HG02798 (cell line): ENCODE results near the gene PTPRM.

Experiments used
- ATAC-seq: cut with Tn5 transposase; IDR thresholded peaks from one replicate; pipeline ENCODE4 v1.9.1; 2021; ENCODE audit warnings: mild to moderate bottlenecking; ENCODE audit not compliant: unreplicated experiment, poor library complexity

Gene PTPRM

DNA sequence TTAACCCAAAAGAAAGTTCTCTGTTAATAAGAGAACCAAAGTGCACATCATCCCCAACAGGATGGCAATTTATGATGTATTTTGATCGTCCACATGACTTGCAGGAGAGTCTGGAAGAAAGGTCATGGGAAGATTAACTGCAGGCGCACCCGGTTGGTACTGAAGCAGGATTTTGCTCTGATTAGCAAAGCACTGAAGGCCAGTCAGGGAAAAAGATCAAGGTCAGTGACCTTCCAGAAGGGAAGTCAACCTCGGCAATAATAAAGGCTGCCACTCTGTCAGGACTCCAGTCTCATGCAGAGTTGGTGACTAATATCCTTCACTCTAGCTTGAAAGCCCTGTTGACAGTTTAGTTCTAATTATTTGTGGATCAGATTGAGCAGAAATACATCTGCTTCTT, 609.4 kb downstream of the PTPRM start:
- ATAC-seq: no peak

DNA sequence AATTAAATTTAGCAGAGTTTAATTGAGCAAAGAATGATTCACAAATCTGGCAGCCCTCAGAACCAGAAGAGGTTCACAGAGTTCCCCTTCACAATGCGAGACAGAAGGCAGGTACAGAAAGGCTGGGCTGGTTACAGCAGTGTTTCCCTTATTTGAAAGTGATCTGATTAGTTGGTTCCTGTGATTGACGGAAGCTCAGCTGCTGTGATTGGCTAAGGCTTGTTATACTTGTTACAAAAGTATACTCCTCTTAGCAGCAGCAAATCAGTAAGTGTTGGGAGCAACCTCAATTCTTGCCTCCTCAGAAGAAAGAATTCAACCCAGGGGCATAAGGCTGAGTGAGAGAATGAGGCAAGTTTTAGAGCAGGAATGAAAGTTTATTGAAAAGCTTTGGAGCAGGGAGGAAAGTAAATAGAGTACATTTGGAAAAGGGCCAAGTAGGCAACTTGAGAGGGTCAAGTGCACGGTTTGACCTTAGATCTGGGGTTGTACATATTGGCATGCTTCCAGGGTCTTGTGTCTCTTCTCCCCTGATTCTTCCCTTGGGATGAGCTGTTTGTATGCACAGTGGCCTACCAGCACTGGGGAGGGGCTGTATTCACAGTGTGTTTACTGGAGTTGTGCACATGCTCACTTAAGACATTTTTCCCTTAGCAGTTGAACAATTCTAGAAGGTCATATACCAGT, 610.4 kb downstream of the PTPRM start:
- no peak for ATAC-seq

DNA sequence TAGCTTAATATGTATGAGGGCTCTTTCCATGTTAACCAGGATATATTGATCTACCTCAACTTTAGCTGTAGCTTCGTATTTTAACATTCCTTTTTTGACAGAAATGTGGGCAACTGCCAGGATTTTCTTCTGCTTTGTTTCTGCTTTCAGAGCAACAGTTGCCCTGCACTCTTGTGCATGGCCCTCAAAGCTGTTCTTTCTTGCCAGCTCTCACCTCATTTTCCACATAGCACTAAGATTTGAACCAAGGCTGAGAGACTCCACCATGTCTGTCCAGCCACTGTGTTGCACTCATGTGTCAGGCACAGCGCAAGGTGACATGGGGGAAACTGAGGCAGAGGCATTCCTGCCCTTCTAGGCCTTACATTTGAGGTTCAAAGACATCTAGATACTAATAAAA, 619.3 kb downstream of the PTPRM start:
- no peak for ATAC-seq

DNA sequence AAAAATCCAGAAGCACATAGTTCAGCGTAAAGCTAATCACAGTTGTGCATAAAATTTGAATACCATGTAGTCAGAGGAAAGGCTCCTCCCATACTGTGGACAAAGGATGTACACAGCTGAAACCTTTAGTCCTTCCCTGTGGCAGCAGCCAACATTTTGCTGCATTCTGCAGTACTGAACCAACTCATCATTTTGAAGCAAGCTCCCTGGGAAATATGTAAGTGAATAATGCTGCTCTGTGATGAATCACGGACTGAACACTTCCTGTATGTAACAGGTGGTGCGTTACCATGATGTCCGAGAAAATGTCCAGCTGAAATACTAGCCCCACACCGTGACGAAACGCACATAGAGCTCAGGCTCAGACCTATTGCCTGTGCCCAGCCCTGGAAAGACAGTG, 621.1 kb downstream of the PTPRM start:
- ATAC-seq: no peak

DNA sequence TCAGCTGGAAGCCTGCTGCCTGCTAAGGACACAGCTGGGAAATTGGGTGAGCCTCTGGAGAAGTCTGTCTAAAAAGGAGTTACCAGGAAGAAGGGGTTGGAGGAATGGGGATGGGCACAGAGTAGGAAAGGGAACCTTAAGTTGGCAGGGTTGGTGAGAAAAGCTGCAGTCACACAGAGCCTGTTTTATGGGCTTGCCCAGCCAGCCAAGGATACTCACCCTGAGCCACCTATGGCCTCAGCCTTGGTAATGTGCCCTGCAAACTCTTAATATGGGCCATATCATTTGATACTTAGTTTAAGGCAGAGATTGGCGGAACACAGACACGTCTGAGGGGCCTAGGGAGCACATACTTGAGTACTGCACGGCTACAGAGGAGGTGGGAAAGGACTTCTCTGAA, 623.9 kb downstream of the PTPRM start:
- ATAC-seq: no peak

DNA sequence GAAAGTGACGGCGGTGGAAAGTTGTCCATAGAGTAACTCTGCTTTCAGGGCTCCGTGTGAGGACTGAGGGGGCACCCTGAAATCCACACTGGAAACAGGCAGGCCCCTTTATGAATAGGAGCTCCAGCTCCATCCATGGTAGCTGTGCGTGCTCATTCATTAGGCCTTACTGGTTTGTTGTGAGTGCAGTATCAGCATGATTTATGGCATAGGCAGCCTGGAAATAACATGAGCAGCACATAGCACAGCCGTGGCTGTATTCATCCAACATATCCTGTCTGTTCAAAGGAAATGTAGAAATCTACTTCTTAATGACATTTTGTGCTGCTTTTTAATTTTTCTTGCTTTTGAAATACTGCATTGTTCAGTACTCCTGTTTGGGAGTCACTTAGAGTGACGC, 627.3 kb downstream of the PTPRM start:
- ATAC-seq: no peak

DNA sequence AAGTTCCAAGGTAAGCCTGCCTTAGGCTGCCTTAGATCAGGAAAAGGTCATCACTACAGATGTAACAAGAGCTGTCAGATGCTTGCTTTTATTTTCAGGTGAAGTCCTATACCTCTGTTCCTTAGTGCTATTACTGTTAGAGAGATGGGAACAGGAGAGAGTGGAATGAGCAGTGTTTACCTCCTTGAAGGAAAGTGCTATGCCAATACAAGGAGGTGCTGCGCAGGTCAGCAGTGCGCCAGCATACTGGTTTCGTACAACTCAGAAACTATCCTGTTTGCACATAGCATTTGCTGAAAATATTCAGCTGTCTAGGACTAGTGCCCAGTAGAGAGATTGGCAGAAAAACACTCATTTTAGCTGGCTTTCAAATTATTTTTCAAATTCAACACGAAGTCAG, 629.1 kb downstream of the PTPRM start:
- ATAC-seq: no peak

DNA sequence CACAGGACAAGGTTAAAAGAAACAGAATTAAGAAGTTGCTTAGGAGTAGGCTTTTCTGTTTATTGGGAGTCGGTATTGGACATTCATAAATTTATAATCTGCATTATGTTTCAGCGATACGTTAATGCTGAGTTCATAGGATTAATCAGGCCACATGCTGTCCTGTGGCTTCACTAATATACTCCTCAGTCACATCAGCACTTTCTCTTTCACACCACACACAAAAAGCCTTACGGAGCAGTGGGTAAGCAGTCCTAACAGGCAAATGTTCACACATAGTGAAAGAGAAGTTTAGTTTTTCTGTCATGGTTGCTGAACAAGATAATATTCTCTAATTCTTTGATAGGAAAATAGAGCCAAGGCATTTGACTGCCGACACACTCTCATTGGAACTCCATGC, 630.4 kb downstream of the PTPRM start:
- no peak for ATAC-seq

DNA sequence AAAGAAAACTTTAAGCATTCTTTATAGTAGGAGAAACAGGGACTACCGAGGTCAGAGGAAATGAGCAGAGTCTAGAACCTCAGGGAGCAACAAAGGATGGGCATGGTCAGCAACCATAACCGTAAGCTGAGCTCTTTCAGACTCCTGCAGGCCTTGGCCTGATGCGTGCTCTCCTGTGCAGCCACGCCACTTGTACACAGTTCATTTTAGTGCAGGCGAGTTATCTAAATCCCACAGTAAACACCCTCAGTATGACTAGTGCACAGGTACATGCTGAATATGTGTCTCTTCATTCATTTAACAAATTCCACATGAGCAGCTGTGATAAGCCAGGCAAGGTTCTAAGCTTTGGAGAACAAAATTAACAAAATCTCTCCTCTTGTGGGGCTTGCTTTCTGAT, 640.9 kb downstream of the PTPRM start:
- no peak for ATAC-seq

DNA sequence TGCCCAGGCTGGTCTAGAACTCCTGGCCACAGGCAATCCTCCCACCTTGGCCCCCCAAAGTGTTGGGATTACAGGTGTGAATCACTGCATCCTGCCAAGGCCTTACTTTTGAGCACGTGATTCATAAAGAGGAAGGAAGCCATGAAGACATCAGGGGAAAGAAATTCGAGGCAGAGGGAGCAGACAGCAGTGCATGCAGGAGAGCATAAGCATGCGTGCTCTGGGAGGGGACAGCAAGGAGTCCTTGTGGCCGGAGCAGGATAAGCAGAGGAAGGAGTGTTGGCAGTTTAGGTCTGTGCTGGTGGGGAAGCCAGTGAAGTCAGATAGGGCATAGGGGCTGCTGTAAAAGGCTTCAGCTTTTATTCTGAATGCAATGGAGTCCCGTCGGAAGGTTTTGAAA, 641.6 kb downstream of the PTPRM start:
- ATAC-seq: no peak

DNA sequence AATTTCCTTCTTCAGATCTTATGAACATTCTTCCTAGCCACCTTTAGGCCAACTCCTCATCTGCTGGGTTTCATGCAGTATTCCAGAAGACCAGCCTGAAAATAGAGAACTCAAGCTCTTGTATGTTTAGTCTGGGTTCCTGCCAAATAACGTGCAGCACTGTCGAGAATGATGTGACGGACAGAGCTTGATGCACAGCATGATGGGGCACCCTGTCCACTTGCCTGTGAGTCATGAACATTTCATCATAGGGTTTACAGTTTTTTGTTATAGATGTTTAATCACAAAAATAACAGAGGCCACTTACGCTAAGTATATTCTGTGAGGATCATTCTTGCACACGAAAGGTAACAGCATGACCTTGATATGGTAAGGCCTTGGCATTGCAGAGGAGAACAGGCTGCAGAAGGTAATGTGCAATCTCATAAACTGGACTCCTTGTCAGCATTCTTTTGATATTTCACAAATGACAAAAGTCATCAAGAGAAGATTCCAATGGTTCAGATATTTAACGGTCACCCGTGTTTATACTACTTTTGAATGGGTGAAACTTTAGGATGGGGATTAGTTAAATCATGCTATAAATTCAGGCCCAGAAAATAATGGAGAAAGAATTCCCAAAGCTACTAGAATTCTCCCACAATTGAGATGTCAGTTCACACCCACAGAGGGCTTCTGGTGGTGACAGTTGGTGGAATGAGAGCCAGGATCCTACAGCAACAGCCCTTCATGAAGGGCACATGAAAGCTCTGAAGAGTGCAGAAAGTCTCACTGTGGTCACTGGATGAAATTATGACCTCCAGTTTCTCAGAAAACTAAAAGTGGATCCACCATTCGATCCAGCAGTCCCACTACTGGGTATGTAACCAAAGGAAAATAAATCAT, 646.0 kb downstream of the PTPRM start:
- no peak for ATAC-seq

DNA sequence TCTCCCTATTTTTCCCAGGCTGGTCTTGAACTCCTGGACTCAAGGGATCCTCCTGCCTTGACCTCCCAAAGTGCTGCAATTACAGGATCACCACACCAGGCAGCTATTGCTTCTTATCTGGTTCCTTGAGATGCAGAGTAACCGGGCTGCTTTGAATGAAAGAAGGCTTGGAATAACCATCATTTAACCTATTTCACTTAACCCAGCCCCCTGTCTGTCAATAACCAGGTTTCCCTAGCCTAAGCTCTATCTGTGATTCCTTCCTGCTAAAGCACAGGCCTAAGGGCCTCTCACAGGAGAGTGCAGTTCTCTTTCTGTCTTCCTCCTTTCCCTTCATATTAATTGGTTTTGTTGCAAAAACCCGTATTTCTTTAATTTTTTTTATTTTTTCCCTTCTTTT, 648.6 kb downstream of the PTPRM start:
- no peak for ATAC-seq

DNA sequence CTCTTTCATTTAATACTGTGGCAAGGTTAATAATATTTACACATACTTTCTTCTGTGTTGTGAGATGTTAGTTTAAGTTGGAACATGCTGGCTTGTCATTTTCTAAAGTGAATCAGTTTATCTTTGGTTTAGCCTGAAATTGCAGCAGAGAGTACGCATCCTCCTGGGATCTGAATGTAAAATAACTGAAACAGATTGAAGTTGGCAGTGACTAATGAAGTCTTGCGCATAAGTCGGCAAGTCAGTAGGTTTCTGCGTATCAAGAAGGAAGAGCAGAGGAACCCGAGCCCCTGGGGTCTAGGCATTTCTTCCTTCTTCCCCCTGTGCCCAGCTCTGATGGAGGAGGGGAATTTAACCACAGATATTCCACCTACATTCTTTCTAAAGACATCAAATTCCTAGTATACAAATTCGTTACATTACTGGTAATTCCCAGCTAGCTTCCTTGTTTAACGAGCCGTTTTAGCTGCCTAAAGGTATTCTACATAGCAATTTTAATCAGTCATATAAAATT, 650.0 kb downstream of the PTPRM start:
- ATAC-seq: no peak

DNA sequence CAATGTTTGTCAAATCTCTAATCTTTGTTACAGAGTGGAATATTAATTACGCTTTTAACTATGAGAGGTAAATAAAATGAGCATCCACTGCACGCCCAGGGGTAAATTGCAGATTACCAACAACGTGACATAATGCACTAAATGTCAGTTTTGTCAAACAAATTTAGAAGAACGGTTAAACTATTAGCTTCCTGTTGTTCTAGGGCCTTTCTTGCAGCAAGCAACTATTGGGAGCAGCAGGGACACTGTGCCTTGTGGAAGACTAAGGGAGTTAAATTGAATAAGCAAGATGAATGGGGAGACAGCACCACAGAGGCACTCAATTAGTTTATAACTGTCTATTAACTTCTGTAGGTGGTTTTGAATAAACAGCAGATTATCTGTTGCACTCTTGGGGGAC, 651.1 kb downstream of the PTPRM start:
- no peak for ATAC-seq

DNA sequence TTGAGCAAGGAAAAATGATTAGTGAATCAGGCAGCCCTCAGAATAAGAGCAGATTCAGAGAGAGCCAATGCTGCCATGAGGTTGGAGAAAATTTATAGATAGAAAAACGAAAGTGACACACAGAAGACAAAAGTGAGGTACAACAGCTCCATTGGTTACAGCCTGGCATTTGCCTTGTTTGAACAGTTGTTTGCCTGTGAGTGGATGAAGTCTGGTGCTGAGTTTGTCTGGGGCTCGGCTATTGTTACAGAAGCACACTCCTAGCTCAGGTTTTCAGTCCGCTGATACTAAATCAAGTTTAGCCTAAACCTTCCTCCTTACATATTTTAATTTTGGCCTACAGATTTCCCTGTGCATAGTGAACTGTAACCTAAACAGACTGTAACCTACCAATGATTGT, 654.3 kb downstream of the PTPRM start:
- ATAC-seq: no peak

DNA sequence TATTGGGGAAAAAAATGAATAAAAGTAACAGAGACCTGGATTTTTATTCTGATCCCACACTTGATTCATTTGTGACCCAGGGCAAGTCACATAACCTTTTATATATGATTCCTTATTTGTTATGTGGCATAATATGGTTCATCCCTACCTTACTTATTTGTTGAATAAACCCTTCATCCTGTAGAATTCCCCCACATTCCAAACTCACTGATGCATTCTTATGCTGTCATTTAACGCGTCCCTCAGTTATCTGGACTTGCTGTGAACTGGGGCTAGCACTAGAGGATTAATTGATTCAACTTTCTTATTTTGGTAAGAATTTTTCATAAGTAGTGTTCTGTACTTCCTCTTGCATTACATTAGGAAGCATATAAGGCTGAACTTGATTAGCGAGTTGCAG, 657.5 kb downstream of the PTPRM start:
- no peak for ATAC-seq

DNA sequence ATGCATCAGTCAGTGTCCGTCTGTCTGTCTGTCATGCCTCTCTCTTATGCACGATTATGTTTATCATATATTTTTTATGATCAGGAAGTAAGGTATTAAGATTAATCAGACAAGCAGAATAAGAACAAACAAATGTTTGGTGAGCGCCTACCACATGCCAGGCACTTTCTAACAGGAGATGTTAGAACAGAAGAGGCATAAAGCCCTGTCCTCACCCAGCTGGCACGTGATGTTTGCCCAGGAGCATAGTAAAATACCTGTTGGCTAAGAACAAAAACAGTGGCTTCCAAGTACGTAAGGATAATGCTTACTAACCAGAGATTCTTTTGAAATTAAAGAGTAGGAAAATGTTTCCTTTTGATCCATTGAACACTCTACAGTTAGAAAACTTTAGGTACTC, 661.9 kb downstream of the PTPRM start:
- ATAC-seq: no peak

DNA sequence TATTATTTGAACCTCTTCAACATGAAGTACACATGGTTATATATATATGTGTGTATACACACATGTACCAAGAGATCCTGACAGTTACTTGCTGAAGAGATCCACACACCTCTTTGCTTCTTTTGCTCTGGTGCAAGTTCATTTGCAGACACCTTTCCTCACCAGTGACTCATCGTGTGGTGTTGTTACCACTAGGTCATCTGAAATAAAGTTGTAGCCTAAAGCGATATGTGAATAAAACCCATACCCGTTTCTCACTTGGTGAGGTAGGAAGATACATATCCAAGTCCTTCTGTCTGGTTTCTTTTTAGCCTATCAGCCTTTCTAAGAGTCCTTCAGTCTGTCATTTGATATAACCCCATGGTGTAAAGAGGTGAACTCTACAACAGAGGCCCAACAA, 662.7 kb downstream of the PTPRM start:
- no peak for ATAC-seq

DNA sequence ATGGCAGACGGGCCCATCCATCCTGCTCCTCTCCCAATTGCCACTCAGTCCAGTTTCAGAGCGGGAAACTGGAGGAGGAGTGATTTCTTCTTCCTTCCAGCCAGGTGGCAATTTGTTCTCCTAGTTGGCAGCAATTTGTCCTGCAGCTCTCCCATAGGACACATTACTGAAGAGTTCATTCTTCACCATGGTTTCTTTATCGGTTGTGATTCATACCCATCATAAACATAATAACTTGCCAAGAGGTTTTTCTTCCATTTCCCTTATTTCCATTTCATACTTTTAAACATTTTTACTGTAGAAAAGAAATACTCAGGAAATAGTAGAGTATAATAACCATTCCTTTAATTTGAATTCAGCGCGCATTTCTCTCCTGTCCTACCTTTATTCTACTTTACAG, 664.2 kb downstream of the PTPRM start:
- ATAC-seq: no peak

DNA sequence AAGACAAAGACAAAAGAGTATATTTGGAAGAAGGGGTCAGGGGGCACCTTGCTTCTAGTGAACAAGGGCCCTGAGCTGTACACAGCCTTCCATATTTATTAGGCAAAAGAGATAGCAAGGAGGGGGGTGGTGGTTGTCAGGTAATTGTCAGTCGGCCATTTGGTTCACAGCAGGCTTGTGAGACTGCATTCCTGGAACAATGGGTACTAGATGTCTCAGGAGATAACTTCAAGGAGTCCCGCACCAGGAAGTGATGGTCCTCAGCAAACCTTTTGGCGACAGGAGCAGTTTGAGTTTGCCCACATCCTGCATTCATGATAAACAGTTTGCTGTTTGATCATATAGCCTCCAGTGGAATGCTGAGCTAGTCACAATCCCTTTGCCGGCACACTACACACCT, 665.7 kb downstream of the PTPRM start:
- no peak for ATAC-seq

DNA sequence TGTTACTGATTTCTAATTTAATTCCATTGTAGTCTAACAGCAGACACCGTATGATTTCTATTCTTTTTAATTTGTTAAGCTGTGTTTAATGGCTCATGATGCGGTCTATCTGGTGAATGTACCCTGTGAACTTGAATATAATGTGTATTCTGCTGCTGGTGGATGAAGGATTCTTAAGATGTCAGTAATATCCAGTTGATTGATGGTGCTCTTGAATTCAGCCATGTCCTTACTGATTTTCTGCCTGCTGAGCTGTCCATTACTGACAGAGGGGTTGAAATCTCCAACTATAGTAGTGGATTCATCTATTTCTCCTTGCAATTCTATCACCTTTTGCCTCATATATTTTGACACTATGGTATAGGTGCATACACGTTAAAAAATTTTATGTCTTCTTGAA, 668.8 kb downstream of the PTPRM start:
- no peak for ATAC-seq

DNA sequence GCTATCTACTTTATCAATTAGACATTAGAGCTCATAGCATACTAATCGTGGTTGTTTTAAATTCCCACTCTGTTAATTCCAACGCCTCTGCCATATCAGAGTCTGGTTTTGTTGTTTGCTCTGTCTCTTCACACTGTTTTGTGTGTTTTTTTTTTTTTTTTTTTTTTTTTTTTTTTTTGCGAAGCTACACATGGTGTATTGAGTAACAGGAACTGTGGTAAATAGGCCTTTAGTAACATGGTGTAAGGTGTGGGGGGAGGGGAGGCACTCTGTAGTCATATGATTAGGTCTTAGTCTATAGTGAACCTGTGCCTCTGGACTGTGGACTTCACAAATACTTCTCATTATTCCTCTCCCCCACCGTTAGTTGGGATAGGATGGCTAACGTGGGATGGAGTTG, 671.4 kb downstream of the PTPRM start:
- no peak for ATAC-seq
